ENCODE results near the gene STAB2.

STAB2 gene

GRCh38 chr12:103690426-103690825 is 103.4 kb downstream of the STAB2 start:
- Histone ChIP-seq H3K9me3 (ENCODE audit: control insufficient read depth, insufficient read depth, low read length) (no peaks in the 10 kb centered on the region), H3K27me3 (ENCODE audit: control insufficient read depth, insufficient read depth, low read length) (no peaks in the 10 kb centered on the region), H3K4me3 (ENCODE audit: low read depth, low read length) (no peak overlapping the region), H3K9ac (ENCODE audit: low read depth, low read length) (no peak overlapping the region), H3K27ac (ENCODE audit: low read depth, low read length) (no peak overlapping the region), H3K4me1 (ENCODE audit: control insufficient read depth, insufficient read depth, low read length) (no peaks in the 10 kb centered on the region), H3K36me3 (ENCODE audit: control insufficient read depth, insufficient read depth, low read length) (no peaks in the 10 kb centered on the region)

- H3K4me1 ChIP-seq (ENCODE audit: control insufficient read depth, insufficient read depth, low read length) = no peaks in the 10 kb centered on the region
- H3K36me3 ChIP-seq (ENCODE audit: control insufficient read depth, insufficient read depth, low read length) = no peaks in the 10 kb centered on the region
- H3K27ac ChIP-seq (ENCODE audit: low read depth, low read length) = no peak overlapping the region
- H3K27me3 ChIP-seq (ENCODE audit: control insufficient read depth, insufficient read depth, low read length) = no peaks in the 10 kb centered on the region
- H3K4me3 ChIP-seq (ENCODE audit: low read depth, low read length) = no peak overlapping the region
- no peak overlapping the region for H3K9ac ChIP-seq (ENCODE audit: low read depth, low read length)
- H3K9me3 ChIP-seq (ENCODE audit: control insufficient read depth, insufficient read depth, low read length) = no peaks in the 10 kb centered on the region
Measured at GRCh38 chr12:103691063-103691462, 104.0 kb downstream of the STAB2 start.

GRCh38 chr12:103696101-103696500 is 109.0 kb downstream of the STAB2 start:
- Histone ChIP-seq H3K9ac (ENCODE audit: low read depth, low read length) (no peak overlapping the region), H3K27ac (ENCODE audit: low read depth, low read length) (no peak overlapping the region)

GRCh38 chr12:103697971-103698751 is 111.1 kb downstream of the STAB2 start:
- Histone ChIP-seq H3K9ac (ENCODE audit: low read depth, low read length) (no peak overlapping the region), H3K9me3 (ENCODE audit: control insufficient read depth, insufficient read depth, low read length) (no peaks in the 10 kb centered on the region), H3K27ac (ENCODE audit: low read depth, low read length) (no peak overlapping the region), H3K36me3 (ENCODE audit: control insufficient read depth, insufficient read depth, low read length) (no peaks in the 10 kb centered on the region), H3K4me3 (ENCODE audit: low read depth, low read length) (no peak overlapping the region), H3K27me3 (ENCODE audit: control insufficient read depth, insufficient read depth, low read length) (no peaks in the 10 kb centered on the region), H3K4me1 (ENCODE audit: control insufficient read depth, insufficient read depth, low read length) (no peaks in the 10 kb centered on the region)

More at GRCh38 chr12:103696101-103696500, 109.0 kb downstream of the STAB2 start:
- Histone ChIP-seq H3K36me3 (ENCODE audit: control insufficient read depth, insufficient read depth, low read length) (no peaks in the 10 kb centered on the region), H3K27me3 (ENCODE audit: control insufficient read depth, insufficient read depth, low read length) (no peaks in the 10 kb centered on the region), H3K4me3 (ENCODE audit: low read depth, low read length) (no peak overlapping the region), H3K9me3 (ENCODE audit: control insufficient read depth, insufficient read depth, low read length) (no peaks in the 10 kb centered on the region), H3K4me1 (ENCODE audit: control insufficient read depth, insufficient read depth, low read length) (no peaks in the 10 kb centered on the region)

- Histone ChIP-seq H3K27ac (ENCODE audit: low read depth, low read length) (no peak overlapping the region), H3K27me3 (ENCODE audit: control insufficient read depth, insufficient read depth, low read length) (no peaks in the 10 kb centered on the region), H3K4me1 (ENCODE audit: control insufficient read depth, insufficient read depth, low read length) (no peaks in the 10 kb centered on the region), H3K9me3 (ENCODE audit: control insufficient read depth, insufficient read depth, low read length) (no peaks in the 10 kb centered on the region), H3K36me3 (ENCODE audit: control insufficient read depth, insufficient read depth, low read length) (no peaks in the 10 kb centered on the region), H3K9ac (ENCODE audit: low read depth, low read length) (no peak overlapping the region), H3K4me3 (ENCODE audit: low read depth, low read length) (no peak overlapping the region)
Measured at GRCh38 chr12:103698752-103699560, 111.9 kb downstream of the STAB2 start.

- Histone ChIP-seq H3K4me3 (ENCODE audit: low read depth, low read length) (no peak overlapping the region), H3K27me3 (ENCODE audit: control insufficient read depth, insufficient read depth, low read length) (no peaks in the 10 kb centered on the region), H3K4me1 (ENCODE audit: control insufficient read depth, insufficient read depth, low read length) (no peaks in the 10 kb centered on the region), H3K36me3 (ENCODE audit: control insufficient read depth, insufficient read depth, low read length) (no peaks in the 10 kb centered on the region), H3K9me3 (ENCODE audit: control insufficient read depth, insufficient read depth, low read length) (no peaks in the 10 kb centered on the region), H3K27ac (ENCODE audit: low read depth, low read length) (no peak overlapping the region), H3K9ac (ENCODE audit: low read depth, low read length) (no peak overlapping the region)
Measured at GRCh38 chr12:103705098-103705497, 118.0 kb downstream of the STAB2 start.

- no peak overlapping the region for H3K27ac ChIP-seq (ENCODE audit: low read depth, low read length)
- no peak overlapping the region for H3K4me3 ChIP-seq (ENCODE audit: low read depth, low read length)
- no peaks in the 10 kb centered on the region for H3K9me3 ChIP-seq (ENCODE audit: control insufficient read depth, insufficient read depth, low read length)
- H3K9ac ChIP-seq (ENCODE audit: low read depth, low read length) = no peak overlapping the region
- H3K27me3 ChIP-seq (ENCODE audit: control insufficient read depth, insufficient read depth, low read length) = no peaks in the 10 kb centered on the region
- no peaks in the 10 kb centered on the region for H3K36me3 ChIP-seq (ENCODE audit: control insufficient read depth, insufficient read depth, low read length)
- H3K4me1 ChIP-seq (ENCODE audit: control insufficient read depth, insufficient read depth, low read length) = no peaks in the 10 kb centered on the region
Measured at GRCh38 chr12:103705927-103706326, 118.9 kb downstream of the STAB2 start.

- no peaks in the 10 kb centered on the region for H3K9me3 ChIP-seq (ENCODE audit: control insufficient read depth, insufficient read depth, low read length)
- no peak overlapping the region for H3K4me3 ChIP-seq (ENCODE audit: low read depth, low read length)
- no peak overlapping the region for H3K27ac ChIP-seq (ENCODE audit: low read depth, low read length)
- H3K27me3 ChIP-seq (ENCODE audit: control insufficient read depth, insufficient read depth, low read length) = no peaks in the 10 kb centered on the region
- H3K9ac ChIP-seq (ENCODE audit: low read depth, low read length) = no peak overlapping the region
- H3K36me3 ChIP-seq (ENCODE audit: control insufficient read depth, insufficient read depth, low read length) = no peaks in the 10 kb centered on the region
- no peaks in the 10 kb centered on the region for H3K4me1 ChIP-seq (ENCODE audit: control insufficient read depth, insufficient read depth, low read length)
Measured at GRCh38 chr12:103707446-103707845, 120.4 kb downstream of the STAB2 start.

- no peaks in the 10 kb centered on the region for H3K27me3 ChIP-seq (ENCODE audit: control insufficient read depth, insufficient read depth, low read length)
- H3K36me3 ChIP-seq (ENCODE audit: control insufficient read depth, insufficient read depth, low read length) = no peaks in the 10 kb centered on the region
- H3K9me3 ChIP-seq (ENCODE audit: control insufficient read depth, insufficient read depth, low read length) = no peaks in the 10 kb centered on the region
- H3K4me1 ChIP-seq (ENCODE audit: control insufficient read depth, insufficient read depth, low read length) = no peaks in the 10 kb centered on the region
- no peak overlapping the region for H3K4me3 ChIP-seq (ENCODE audit: low read depth, low read length)
- no peak overlapping the region for H3K9ac ChIP-seq (ENCODE audit: low read depth, low read length)
- H3K27ac ChIP-seq (ENCODE audit: low read depth, low read length) = no peak overlapping the region
Measured at GRCh38 chr12:103710544-103710943, 123.5 kb downstream of the STAB2 start.

GRCh38 chr12:103712216-103712615 is 125.1 kb downstream of the STAB2 start:
- H3K4me3 ChIP-seq (ENCODE audit: low read depth, low read length) = no peak overlapping the region
- H3K4me1 ChIP-seq (ENCODE audit: control insufficient read depth, insufficient read depth, low read length) = no peaks in the 10 kb centered on the region
- no peak overlapping the region for H3K9ac ChIP-seq (ENCODE audit: low read depth, low read length)
- no peaks in the 10 kb centered on the region for H3K36me3 ChIP-seq (ENCODE audit: control insufficient read depth, insufficient read depth, low read length)
- no peaks in the 10 kb centered on the region for H3K9me3 ChIP-seq (ENCODE audit: control insufficient read depth, insufficient read depth, low read length)
- no peak overlapping the region for H3K27ac ChIP-seq (ENCODE audit: low read depth, low read length)
- H3K27me3 ChIP-seq (ENCODE audit: control insufficient read depth, insufficient read depth, low read length) = no peaks in the 10 kb centered on the region

- H3K4me3 ChIP-seq (ENCODE audit: low read depth, low read length) = no peak overlapping the region
- H3K9ac ChIP-seq (ENCODE audit: low read depth, low read length) = no peak overlapping the region
- no peak overlapping the region for H3K27ac ChIP-seq (ENCODE audit: low read depth, low read length)
Measured at GRCh38 chr12:103715494-103715893, 128.4 kb downstream of the STAB2 start.

More at GRCh38 chr12:103715494-103715893, 128.4 kb downstream of the STAB2 start:
- Histone ChIP-seq H3K9me3 (ENCODE audit: control insufficient read depth, insufficient read depth, low read length) (no peaks in the 10 kb centered on the region), H3K27me3 (ENCODE audit: control insufficient read depth, insufficient read depth, low read length) (no peaks in the 10 kb centered on the region), H3K4me1 (ENCODE audit: control insufficient read depth, insufficient read depth, low read length) (no peaks in the 10 kb centered on the region), H3K36me3 (ENCODE audit: control insufficient read depth, insufficient read depth, low read length) (no peaks in the 10 kb centered on the region)

All from HUES48 (cell line).